ENCODE data around the gene MUS81. TPM values are rescaled to one million over a fixed set of nuclear protein-coding genes. Genes with fewer than 3 reads are reported as not detected.

MUS81 gene
- total and polyA plus RNA-seq, 2 donors (not counting 3 experiments of a cell fraction or from before 2014, with no cell fraction given), result 57.9 to 76.9 TPM

DNA sequence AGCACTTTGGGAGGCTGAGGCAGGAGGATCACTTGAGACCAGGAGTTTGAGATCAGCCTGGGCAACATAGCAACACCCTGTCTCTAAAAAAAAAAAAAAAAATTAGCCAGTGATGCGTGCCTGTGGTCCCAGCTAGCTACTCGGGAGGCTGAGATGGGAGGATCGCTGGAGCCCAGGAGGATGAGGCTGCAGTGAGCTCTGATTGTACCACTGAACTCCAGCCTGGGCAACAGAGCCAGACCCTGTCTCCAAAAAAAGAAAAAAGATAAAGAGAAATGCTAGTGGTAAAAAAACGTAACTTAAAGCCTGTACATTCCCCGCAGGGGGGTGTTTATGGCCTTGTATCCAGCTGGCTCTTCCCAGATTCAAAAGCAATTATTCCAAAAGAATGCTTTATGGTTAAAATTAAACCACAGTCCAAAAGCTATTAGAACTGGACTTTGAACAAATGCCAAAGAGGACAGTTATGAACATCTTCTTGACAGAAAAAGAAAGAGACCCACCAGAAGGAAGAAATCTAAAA is 42.9 kb upstream of the MUS81 start:
- Histone ChIP-seq H3K79me2 (ENCODE audit: control insufficient read depth, insufficient read depth, low read length) (no peaks in the 10 kb centered on the region), H3K4me1 (ENCODE audit: control insufficient read depth, extremely low read depth, insufficient read depth, low read length) (no peaks in the 10 kb centered on the region), H2AFZ (ENCODE audit: low read depth, low read length) (peak overlapping the region; percentile 83), H3K4me2 (ENCODE audit: insufficient read depth, low read length) (peak overlapping the region; percentile 48), H3K9me1 (replicated peaks; ENCODE audit: control insufficient read depth, extremely low read depth, insufficient read depth, low read length) (no peaks in the 10 kb centered on the region), H3K27me3 (ENCODE audit: control insufficient read depth in 2 of 2, insufficient read depth in 2 of 2, low read length in 2 of 2) (peaks cover under 1 to 3% of the 10 kb centered on the region in 2 experiments), H4K20me1 (replicated peaks; ENCODE audit: control insufficient read depth, extremely low read depth, insufficient read depth, low read length) (no peaks in the 10 kb centered on the region), H3K9me3 (replicated peaks; ENCODE audit: control insufficient read depth, insufficient read depth, low read length) (no peaks in the 10 kb centered on the region), H3K36me3 (ENCODE audit: control insufficient read depth in 2 of 2, extremely low read depth in 1 of 2, insufficient read depth in 2 of 2, low read length in 2 of 2) (no peaks in the 10 kb centered on the region), H3K27ac (ENCODE audit: insufficient read depth, low read depth, low read length) (no peak overlapping the region), H3K4me3 (replicated peaks in 1 of 3; ENCODE audit: insufficient read depth in 1 of 3, low read depth in 1 of 3, low read length in 3 of 3) (peak overlapping the region; percentile 13 to 74 (median 66)), H3K9ac (replicated peaks; ENCODE audit: extremely low read depth, insufficient read depth, low read length) (peak overlapping the region; percentile 30)
- FAIRE-seq (no peak), DNase-seq (ENCODE audit: low read depth, low spot score) (no peak)
- intact Hi-C loops (cut with micrococcal nuclease) (no loop called here), dilution Hi-C loops (cut with MboI; ENCODE audit: extremely low pct_ligation_motif_present, low sequenced_read_pairs) (no loop called here)
- ChIA-PET CTCF (interaction anchor here (0.6 to 6.5 kb wide), 27 partner anchors 9 to 225 kb away, joined by 3 to 109 read pairs (median 5); partner anchors contain the start of genes AP5B1, KAT5, RNASEH2C and SIPA1), POLR2A (interaction anchor here (0.5 to 0.6 kb wide), 4 partner anchors 31 to 224 kb away, joined by 3 to 5 read pairs (median 4); no protein-coding TSS in a partner anchor)
- BruUV-seq (replicated peaks), result TSS peak; percentile 50
- TF ChIP-seq JUN (IDR thresholded peaks at IDR 0.05; ENCODE audit: borderline replicate concordance, insufficient read depth, insufficient read length, low read depth) (no peak), POLR2AphosphoS5 (IDR thresholded peaks at IDR 0.05; ENCODE audit: insufficient read depth, low read depth, low read length) (no peak), GATA2 (IDR thresholded peaks at IDR 0.05; ENCODE audit: insufficient read depth, insufficient read length, low read depth, low read length) (no peak), MYC (IDR thresholded peaks at IDR 0.05; ENCODE audit: low read depth, low read length) (no peak), POLR2A (IDR thresholded peaks at IDR 0.05; ENCODE audit: low read depth, low read length) (no peak), EZH2 (IDR thresholded peaks at IDR 0.05; ENCODE audit: borderline replicate concordance, low read depth, low read length, severe bottlenecking) (no peak), FOS (IDR thresholded peaks at IDR 0.05; ENCODE audit: borderline replicate concordance, insufficient read depth, low read length) (no peak)
- TF ChIP-seq, protein P1, sequence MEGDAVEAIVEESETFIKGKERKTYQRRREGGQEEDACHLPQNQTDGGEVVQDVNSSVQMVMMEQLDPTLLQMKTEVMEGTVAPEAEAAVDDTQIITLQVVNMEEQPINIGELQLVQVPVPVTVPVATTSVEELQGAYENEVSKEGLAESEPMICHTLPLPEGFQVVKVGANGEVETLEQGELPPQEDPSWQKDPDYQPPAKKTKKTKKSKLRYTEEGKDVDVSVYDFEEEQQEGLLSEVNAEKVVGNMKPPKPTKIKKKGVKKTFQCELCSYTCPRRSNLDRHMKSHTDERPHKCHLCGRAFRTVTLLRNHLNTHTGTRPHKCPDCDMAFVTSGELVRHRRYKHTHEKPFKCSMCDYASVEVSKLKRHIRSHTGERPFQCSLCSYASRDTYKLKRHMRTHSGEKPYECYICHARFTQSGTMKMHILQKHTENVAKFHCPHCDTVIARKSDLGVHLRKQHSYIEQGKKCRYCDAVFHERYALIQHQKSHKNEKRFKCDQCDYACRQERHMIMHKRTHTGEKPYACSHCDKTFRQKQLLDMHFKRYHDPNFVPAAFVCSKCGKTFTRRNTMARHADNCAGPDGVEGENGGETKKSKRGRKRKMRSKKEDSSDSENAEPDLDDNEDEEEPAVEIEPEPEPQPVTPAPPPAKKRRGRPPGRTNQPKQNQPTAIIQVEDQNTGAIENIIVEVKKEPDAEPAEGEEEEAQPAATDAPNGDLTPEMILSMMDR (IDR thresholded peaks at IDR 0.05; ENCODE audit: extremely low read depth in 1 of 2, insufficient read depth in 1 of 2, low read depth in 1 of 2, low read length in 2 of 2), result no peak
- TF ChIP-seq, protein P2, sequence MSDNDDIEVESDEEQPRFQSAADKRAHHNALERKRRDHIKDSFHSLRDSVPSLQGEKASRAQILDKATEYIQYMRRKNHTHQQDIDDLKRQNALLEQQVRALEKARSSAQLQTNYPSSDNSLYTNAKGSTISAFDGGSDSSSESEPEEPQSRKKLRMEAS (IDR thresholded peaks at IDR 0.05; ENCODE audit: insufficient read depth, insufficient read length), result no peak

Data from endothelial cell of umbilical vein (primary cell).